Large intestine (tissue), 3 donors: ENCODE measurements around the gene GRID1. TPM values are rescaled to one million over a fixed set of nuclear protein-coding genes. Genes with fewer than 3 reads are reported as not detected.
"Not testable (repeated sequence)": the region's sequence is repeated elsewhere in the genome, so short reads cannot be mapped to it uniquely, and the experiment has no call there.

ENCODE experiments used
- DNase-seq, 2 donors: peaks; one replicate each; pipeline versions ENCODE4 v3.0.0 to v3.0.0-alpha.2; 2013
- H3K27ac ChIP-seq: one replicate; pipeline ENCODE4 v1.5.1; 2013; ENCODE audit warnings: low read length
- H3K27me3 ChIP-seq: 2 replicates; pipeline ENCODE4 v1.6.1; 2013; ENCODE audit warnings: low read length; ENCODE audit not compliant: control insufficient read depth, insufficient read depth
- H3K36me3 ChIP-seq: 2 replicates; pipeline ENCODE4 v1.6.1; 2013; ENCODE audit warnings: low read length; ENCODE audit not compliant: control insufficient read depth, insufficient read depth
- H3K4me1 ChIP-seq: one replicate; pipeline ENCODE4 v1.6.1; 2013; ENCODE audit warnings: low read length; ENCODE audit not compliant: control insufficient read depth, insufficient read depth
- H3K4me3 ChIP-seq: one replicate; pipeline ENCODE4 v1.5.1; 2013; ENCODE audit warnings: low read length
- H3K9me3 ChIP-seq: one replicate; pipeline ENCODE4 v1.6.1; 2013; ENCODE audit warnings: mild to moderate bottlenecking, low read depth, low read length, moderate library complexity; ENCODE audit not compliant: control insufficient read depth
- WGBS: methylation state at CpG from one replicate; pipeline ENCODE4 v1.1.5; 2013; ENCODE audit warnings: low lambda C conversion rate; ENCODE audit not compliant: insufficient coverage; 5-methylcytosine and 5-hydroxymethylcytosine counted together
- polyA plus RNA-seq: library from polyadenylated mRNA; unstranded; fragments of 120-200 nt; gene quantifications from one replicate; pipeline ENCODE4 v1.2.1, GENCODE V29; 2013

GRID1 gene
- polyA plus RNA-seq, 1 donor = 1.7 TPM

GRCh38 chr10:85849315-85849714, 517.3 kb downstream of the GRID1 start:
- Histone ChIP-seq H3K4me3 (no peak overlapping the region), H3K27ac (no peak overlapping the region), H3K27me3 (no peaks in the 10 kb centered on the region), H3K9me3 (no peaks in the 10 kb centered on the region), H3K4me1 (no peaks in the 10 kb centered on the region), H3K36me3 (no peaks in the 10 kb centered on the region)
- WGBS = no CpG with 5 or more reads among the region's 3 CpGs
- no peak for DNase-seq

GRCh38 chr10:85848756-85849155, 517.8 kb downstream of the GRID1 start:
- WGBS = no CpG with 5 or more reads among the region's 4 CpGs
- no peaks in the 10 kb centered on the region for H3K9me3 ChIP-seq
- H3K4me3 ChIP-seq = no peak overlapping the region
- no peak overlapping the region for H3K27ac ChIP-seq
- no peaks in the 10 kb centered on the region for H3K4me1 ChIP-seq
- no peaks in the 10 kb centered on the region for H3K27me3 ChIP-seq
- DNase-seq = no peak
- no peaks in the 10 kb centered on the region for H3K36me3 ChIP-seq

- Histone ChIP-seq H3K36me3 (no peaks in the 10 kb centered on the region), H3K9me3 (no peaks in the 10 kb centered on the region), H3K4me1 (no peaks in the 10 kb centered on the region), H3K27ac (no peak overlapping the region), H3K4me3 (no peak overlapping the region), H3K27me3 (no peaks in the 10 kb centered on the region)
- DNase-seq = no peak
Measured at GRCh38 chr10:85847085-85847484, 519.5 kb downstream of the GRID1 start.

- H3K4me3 ChIP-seq, H3K27ac ChIP-seq, H3K9me3 ChIP-seq, DNase-seq, H3K4me1 ChIP-seq, H3K27me3 ChIP-seq, H3K36me3 ChIP-seq: not testable (repeated sequence)
Measured at GRCh38 chr10:85838660-85839059, 527.9 kb downstream of the GRID1 start.

GRCh38 chr10:85832988-85833387, 533.6 kb downstream of the GRID1 start:
- Histone ChIP-seq H3K27ac (no peak overlapping the region), H3K4me1 (no peaks in the 10 kb centered on the region), H3K4me3 (no peak overlapping the region), H3K27me3 (no peaks in the 10 kb centered on the region), H3K36me3 (no peaks in the 10 kb centered on the region), H3K9me3 (peaks cover 5% of the 10 kb centered on the region)
- WGBS = no CpG with 5 or more reads among the region's 1 CpG
- DNase-seq = no peak

- H3K27me3 ChIP-seq = no peaks in the 10 kb centered on the region
- no peaks in the 10 kb centered on the region for H3K4me1 ChIP-seq
- no peaks in the 10 kb centered on the region for H3K9me3 ChIP-seq
- no peaks in the 10 kb centered on the region for H3K36me3 ChIP-seq
- no peak overlapping the region for H3K27ac ChIP-seq
- 61% methylated on average over 2 of the region's 3 CpGs for WGBS
- DNase-seq = no peak
- no peak overlapping the region for H3K4me3 ChIP-seq
Measured at GRCh38 chr10:85831422-85831821, 535.2 kb downstream of the GRID1 start.

GRCh38 chr10:85826377-85826776, 540.2 kb downstream of the GRID1 start:
- H3K9me3 ChIP-seq = peaks cover 4% of the 10 kb centered on the region
- no peak overlapping the region for H3K27ac ChIP-seq
- no peak overlapping the region for H3K4me3 ChIP-seq
- no peaks in the 10 kb centered on the region for H3K36me3 ChIP-seq
- DNase-seq = no peak
- H3K4me1 ChIP-seq = no peaks in the 10 kb centered on the region
- WGBS = no CpG with 5 or more reads among the region's 4 CpGs
- H3K27me3 ChIP-seq = no peaks in the 10 kb centered on the region

GRCh38 chr10:85811405-85811804, 555.2 kb downstream of the GRID1 start:
- no peak for DNase-seq
- Histone ChIP-seq H3K36me3 (no peaks in the 10 kb centered on the region), H3K4me1 (no peaks in the 10 kb centered on the region), H3K4me3 (no peak overlapping the region), H3K9me3 (peaks cover 15% of the 10 kb centered on the region), H3K27ac (no peak overlapping the region), H3K27me3 (no peaks in the 10 kb centered on the region)
- whole genome bisulfite sequencing = 100% methylated on average over 1 of the region's 2 CpGs

GRCh38 chr10:85810674-85811073, 555.9 kb downstream of the GRID1 start:
- peaks cover 15% of the 10 kb centered on the region for H3K9me3 ChIP-seq
- no peak for DNase-seq
- H3K27me3 ChIP-seq = no peaks in the 10 kb centered on the region

GRCh38 chr10:85795460-85795859, 571.1 kb downstream of the GRID1 start:
- WGBS = no CpG with 5 or more reads among the region's 3 CpGs

More at GRCh38 chr10:85810674-85811073, 555.9 kb downstream of the GRID1 start:
- H3K27ac ChIP-seq = no peak overlapping the region
- no CpG with 5 or more reads among the region's 1 CpG for WGBS
- H3K4me1 ChIP-seq = no peaks in the 10 kb centered on the region
- H3K4me3 ChIP-seq = no peak overlapping the region
- H3K36me3 ChIP-seq = no peaks in the 10 kb centered on the region

GRCh38 chr10:85794553-85794952, 572.0 kb downstream of the GRID1 start:
- WGBS = no CpG with 5 or more reads among the region's 2 CpGs
- no peaks in the 10 kb centered on the region for H3K4me1 ChIP-seq
- H3K36me3 ChIP-seq = no peaks in the 10 kb centered on the region
- no peak for DNase-seq
- no peak overlapping the region for H3K4me3 ChIP-seq
- H3K9me3 ChIP-seq = no peaks in the 10 kb centered on the region
- no peak overlapping the region for H3K27ac ChIP-seq
- H3K27me3 ChIP-seq = no peaks in the 10 kb centered on the region

More at GRCh38 chr10:85795460-85795859, 571.1 kb downstream of the GRID1 start:
- Histone ChIP-seq H3K27ac (no peak overlapping the region), H3K4me3 (no peak overlapping the region), H3K4me1 (no peaks in the 10 kb centered on the region), H3K36me3 (no peaks in the 10 kb centered on the region), H3K9me3 (no peaks in the 10 kb centered on the region), H3K27me3 (no peaks in the 10 kb centered on the region)
- DNase-seq = no peak
